HepG2 (cell line): ENCODE measurements around the gene CHD9NB. TPM values are rescaled to one million over a fixed set of nuclear protein-coding genes. Genes with fewer than 3 reads are reported as not detected.

Experiments
- GATA4 ChIP-seq: sonication (generic); IDR thresholded peaks from 2 replicates; pipeline ENCODE4 v1.6.1; 2016; ENCODE audit warnings: antibody characterized with exemption, low read depth, borderline replicate concordance
- HNF4A ChIP-seq: sonication (generic); formaldehyde crosslinking; IDR thresholded peaks from 2 replicates; pipeline ENCODE4 v1.4.0; 2020; ENCODE audit warnings: missing genetic modification reagents
- MTA1 ChIP-seq: sonication (generic); formaldehyde crosslinking; IDR thresholded peaks from 2 replicates; pipeline ENCODE4 v1.4.0; 2020; ENCODE audit warnings: missing genetic modification reagents, mild to moderate bottlenecking, borderline replicate concordance
- PAWR ChIP-seq: sonication (generic); formaldehyde crosslinking; IDR thresholded peaks from 2 replicates; pipeline ENCODE4 v1.4.0; 2020; ENCODE audit warnings: missing genetic modification reagents, mild to moderate bottlenecking, borderline replicate concordance
- TFDP2 ChIP-seq: sonication (generic); formaldehyde crosslinking; IDR thresholded peaks from 2 replicates; pipeline ENCODE4 v1.4.0; 2020; ENCODE audit warnings: missing genetic modification reagents
- ZNF558 ChIP-seq: sonication (generic); formaldehyde crosslinking; IDR thresholded peaks from 2 replicates; pipeline ENCODE4 v1.9.0; 2022; ENCODE audit warnings: mild to moderate bottlenecking, missing genetic modification reagents, borderline replicate concordance
- ZNF781 ChIP-seq: sonication (generic); formaldehyde crosslinking; IDR thresholded peaks from 2 replicates; pipeline ENCODE4 v1.5.1; 2020; ENCODE audit warnings: borderline replicate concordance, mild to moderate bottlenecking, missing genetic modification reagents; ENCODE audit errors: not compliant biosample characterization
- ZNF878 ChIP-seq: sonication (generic); formaldehyde crosslinking; IDR thresholded peaks from 2 replicates; pipeline ENCODE4 v1.8.1; 2023; ENCODE audit warnings: mild to moderate bottlenecking, missing genetic modification reagents, moderate library complexity
- polyA plus RNA-seq, 8 experiments: library from polyadenylated mRNA; depleted of rRNA in 3 of 8; stranded (reverse) in 7 of 8; unstranded in 1 of 8; fragments of >200 nt; fragmentation: Illumina TruSeq in 4 of 8; extraction: Trizol in 4 of 8; gene quantifications; 2 replicates each; pipeline versions ENCODE4 v1.2.1 to v1.2.3, GENCODE V29; 2011 to 2016; ENCODE audit warnings: low read depth in 4 of 8, missing spikeins in 1 of 8, mixed read lengths in 1 of 8; ENCODE audit not compliant: insufficient read depth in 1 of 8
- total RNA-seq, 5 experiments: library from RNA; depleted of rRNA; stranded (reverse); fragments of >200 nt; fragmentation: Illumina TruSeq; extraction: Trizol; gene quantifications; 2 replicates each; pipeline ENCODE4 v1.2.3, GENCODE V29; 2016; ENCODE audit warnings: low read depth in 1 of 5
- TF ChIP-seq, protein P1 (sequence below), 2 experiments: IDR thresholded peaks; 2 replicates each; pipeline ENCODE4 v1.6.1; 2011 to 2012; ENCODE audit warnings: low read length in 2 of 2, borderline replicate concordance in 1 of 2, low read depth in 1 of 2, mild to moderate bottlenecking in 1 of 2, moderate library complexity in 1 of 2
- TF ChIP-seq, protein P2 (sequence below): sonication (generic); formaldehyde crosslinking; IDR thresholded peaks from 2 replicates; pipeline ENCODE4 v1.8.0; 2022; ENCODE audit warnings: missing genetic modification reagents, mild to moderate bottlenecking, borderline replicate concordance
- TF ChIP-seq, protein P3 (sequence below): sonication (generic); formaldehyde crosslinking; IDR thresholded peaks from 2 replicates; pipeline ENCODE4 v1.5.1; 2020; ENCODE audit warnings: mild to moderate bottlenecking, missing genetic modification reagents, moderate library complexity
- TF ChIP-seq, protein P4 (sequence below): sonication (generic); formaldehyde crosslinking; IDR thresholded peaks from 2 replicates; pipeline ENCODE4 v1.4.0; 2020; ENCODE audit warnings: missing genetic modification reagents, borderline replicate concordance

Gene CHD9NB
- total and polyA plus RNA-seq, 2 of the 13 experiments (the other 11 are each of a cell fraction or from before 2014, with no cell fraction given): 0.17 to 0.18 TPM

DNA sequence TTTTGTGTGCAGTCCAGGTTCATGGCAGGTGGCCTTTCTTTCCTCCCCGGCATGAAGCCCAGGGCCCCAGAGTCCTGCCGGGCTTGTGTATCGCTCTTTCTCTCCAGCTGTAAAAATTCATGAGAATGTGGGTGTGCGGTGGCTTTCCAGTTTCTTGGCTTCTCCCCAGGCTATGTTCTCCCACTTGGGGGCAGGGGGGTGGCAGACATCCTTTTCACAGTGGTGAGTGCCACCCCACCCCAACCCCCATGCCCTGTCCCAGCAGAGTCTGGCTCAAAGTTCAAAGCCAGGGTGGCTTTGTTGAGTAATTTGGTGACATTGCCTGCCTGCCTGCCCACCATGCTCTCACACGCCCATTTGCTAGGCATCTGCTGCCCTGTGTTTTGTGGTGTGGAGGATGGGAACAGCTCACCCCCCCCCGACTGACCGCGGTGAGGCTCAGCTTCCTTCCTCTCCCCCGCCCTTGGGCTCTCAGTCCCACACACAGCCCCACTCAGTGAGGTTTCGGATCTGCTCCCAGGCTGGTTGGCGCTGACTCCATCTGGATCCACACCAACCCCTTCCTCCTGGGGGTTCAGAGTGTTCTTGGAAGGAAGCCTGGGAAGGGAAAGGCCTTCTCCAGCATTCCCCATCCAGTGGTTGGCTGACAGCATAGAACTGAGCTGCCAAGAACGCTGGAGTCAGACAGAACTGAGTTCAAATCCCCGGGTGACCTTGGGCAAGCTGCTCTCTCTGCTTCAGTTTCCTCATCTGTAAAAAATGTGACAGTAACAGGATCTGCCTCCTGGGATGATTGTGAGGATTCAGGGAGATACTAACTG, 38.1 kb upstream of the CHD9NB start (continued):
- TF ChIP-seq, protein P1, sequence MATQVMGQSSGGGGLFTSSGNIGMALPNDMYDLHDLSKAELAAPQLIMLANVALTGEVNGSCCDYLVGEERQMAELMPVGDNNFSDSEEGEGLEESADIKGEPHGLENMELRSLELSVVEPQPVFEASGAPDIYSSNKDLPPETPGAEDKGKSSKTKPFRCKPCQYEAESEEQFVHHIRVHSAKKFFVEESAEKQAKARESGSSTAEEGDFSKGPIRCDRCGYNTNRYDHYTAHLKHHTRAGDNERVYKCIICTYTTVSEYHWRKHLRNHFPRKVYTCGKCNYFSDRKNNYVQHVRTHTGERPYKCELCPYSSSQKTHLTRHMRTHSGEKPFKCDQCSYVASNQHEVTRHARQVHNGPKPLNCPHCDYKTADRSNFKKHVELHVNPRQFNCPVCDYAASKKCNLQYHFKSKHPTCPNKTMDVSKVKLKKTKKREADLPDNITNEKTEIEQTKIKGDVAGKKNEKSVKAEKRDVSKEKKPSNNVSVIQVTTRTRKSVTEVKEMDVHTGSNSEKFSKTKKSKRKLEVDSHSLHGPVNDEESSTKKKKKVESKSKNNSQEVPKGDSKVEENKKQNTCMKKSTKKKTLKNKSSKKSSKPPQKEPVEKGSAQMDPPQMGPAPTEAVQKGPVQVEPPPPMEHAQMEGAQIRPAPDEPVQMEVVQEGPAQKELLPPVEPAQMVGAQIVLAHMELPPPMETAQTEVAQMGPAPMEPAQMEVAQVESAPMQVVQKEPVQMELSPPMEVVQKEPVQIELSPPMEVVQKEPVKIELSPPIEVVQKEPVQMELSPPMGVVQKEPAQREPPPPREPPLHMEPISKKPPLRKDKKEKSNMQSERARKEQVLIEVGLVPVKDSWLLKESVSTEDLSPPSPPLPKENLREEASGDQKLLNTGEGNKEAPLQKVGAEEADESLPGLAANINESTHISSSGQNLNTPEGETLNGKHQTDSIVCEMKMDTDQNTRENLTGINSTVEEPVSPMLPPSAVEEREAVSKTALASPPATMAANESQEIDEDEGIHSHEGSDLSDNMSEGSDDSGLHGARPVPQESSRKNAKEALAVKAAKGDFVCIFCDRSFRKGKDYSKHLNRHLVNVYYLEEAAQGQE (IDR thresholded peaks at IDR 0.05; ENCODE audit: borderline replicate concordance in 1 of 2, low read depth in 1 of 2, low read length in 2 of 2): no peak
- TF ChIP-seq, protein P2, sequence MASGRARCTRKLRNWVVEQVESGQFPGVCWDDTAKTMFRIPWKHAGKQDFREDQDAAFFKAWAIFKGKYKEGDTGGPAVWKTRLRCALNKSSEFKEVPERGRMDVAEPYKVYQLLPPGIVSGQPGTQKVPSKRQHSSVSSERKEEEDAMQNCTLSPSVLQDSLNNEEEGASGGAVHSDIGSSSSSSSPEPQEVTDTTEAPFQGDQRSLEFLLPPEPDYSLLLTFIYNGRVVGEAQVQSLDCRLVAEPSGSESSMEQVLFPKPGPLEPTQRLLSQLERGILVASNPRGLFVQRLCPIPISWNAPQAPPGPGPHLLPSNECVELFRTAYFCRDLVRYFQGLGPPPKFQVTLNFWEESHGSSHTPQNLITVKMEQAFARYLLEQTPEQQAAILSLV (CRISPR knock-in tag): no peak
- TF ChIP-seq ZNF781 (CRISPR knock-in tag) (no peak), HNF4A (CRISPR knock-in tag) (peak; percentile 37), GATA4 (no peak), ZNF558 (CRISPR knock-in tag) (no peak), MTA1 (CRISPR knock-in tag) (no peak), ZNF878 (CRISPR knock-in tag) (no peak), PAWR (CRISPR knock-in tag) (no peak), TFDP2 (no peak)
- TF ChIP-seq, protein P3, sequence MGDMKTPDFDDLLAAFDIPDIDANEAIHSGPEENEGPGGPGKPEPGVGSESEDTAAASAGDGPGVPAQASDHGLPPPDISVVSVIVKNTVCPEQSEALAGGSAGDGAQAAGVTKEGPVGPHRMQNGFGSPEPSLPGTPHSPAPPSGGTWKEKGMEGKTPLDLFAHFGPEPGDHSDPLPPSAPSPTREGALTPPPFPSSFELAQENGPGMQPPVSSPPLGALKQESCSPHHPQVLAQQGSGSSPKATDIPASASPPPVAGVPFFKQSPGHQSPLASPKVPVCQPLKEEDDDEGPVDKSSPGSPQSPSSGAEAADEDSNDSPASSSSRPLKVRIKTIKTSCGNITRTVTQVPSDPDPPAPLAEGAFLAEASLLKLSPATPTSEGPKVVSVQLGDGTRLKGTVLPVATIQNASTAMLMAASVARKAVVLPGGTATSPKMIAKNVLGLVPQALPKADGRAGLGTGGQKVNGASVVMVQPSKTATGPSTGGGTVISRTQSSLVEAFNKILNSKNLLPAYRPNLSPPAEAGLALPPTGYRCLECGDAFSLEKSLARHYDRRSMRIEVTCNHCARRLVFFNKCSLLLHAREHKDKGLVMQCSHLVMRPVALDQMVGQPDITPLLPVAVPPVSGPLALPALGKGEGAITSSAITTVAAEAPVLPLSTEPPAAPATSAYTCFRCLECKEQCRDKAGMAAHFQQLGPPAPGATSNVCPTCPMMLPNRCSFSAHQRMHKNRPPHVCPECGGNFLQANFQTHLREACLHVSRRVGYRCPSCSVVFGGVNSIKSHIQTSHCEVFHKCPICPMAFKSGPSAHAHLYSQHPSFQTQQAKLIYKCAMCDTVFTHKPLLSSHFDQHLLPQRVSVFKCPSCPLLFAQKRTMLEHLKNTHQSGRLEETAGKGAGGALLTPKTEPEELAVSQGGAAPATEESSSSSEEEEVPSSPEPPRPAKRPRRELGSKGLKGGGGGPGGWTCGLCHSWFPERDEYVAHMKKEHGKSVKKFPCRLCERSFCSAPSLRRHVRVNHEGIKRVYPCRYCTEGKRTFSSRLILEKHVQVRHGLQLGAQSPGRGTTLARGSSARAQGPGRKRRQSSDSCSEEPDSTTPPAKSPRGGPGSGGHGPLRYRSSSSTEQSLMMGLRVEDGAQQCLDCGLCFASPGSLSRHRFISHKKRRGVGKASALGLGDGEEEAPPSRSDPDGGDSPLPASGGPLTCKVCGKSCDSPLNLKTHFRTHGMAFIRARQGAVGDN (CRISPR knock-in tag): peak; percentile 48
- TF ChIP-seq, protein P4, sequence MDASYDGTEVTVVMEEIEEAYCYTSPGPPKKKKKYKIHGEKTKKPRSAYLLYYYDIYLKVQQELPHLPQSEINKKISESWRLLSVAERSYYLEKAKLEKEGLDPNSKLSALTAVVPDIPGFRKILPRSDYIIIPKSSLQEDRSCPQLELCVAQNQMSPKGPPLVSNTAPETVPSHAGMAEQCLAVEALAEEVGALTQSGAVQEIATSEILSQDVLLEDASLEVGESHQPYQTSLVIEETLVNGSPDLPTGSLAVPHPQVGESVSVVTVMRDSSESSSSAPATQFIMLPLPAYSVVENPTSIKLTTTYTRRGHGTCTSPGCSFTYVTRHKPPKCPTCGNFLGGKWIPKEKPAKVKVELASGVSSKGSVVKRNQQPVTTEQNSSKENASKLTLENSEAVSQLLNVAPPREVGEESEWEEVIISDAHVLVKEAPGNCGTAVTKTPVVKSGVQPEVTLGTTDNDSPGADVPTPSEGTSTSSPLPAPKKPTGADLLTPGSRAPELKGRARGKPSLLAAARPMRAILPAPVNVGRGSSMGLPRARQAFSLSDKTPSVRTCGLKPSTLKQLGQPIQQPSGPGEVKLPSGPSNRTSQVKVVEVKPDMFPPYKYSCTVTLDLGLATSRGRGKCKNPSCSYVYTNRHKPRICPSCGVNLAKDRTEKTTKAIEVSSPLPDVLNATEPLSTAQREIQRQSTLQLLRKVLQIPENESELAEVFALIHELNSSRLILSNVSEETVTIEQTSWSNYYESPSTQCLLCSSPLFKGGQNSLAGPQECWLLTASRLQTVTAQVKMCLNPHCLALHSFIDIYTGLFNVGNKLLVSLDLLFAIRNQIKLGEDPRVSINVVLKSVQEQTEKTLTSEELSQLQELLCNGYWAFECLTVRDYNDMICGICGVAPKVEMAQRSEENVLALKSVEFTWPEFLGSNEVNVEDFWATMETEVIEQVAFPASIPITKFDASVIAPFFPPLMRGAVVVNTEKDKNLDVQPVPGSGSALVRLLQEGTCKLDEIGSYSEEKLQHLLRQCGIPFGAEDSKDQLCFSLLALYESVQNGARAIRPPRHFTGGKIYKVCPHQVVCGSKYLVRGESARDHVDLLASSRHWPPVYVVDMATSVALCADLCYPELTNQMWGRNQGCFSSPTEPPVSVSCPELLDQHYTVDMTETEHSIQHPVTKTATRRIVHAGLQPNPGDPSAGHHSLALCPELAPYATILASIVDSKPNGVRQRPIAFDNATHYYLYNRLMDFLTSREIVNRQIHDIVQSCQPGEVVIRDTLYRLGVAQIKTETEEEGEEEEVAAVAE (CRISPR knock-in tag): no peak
